OCI-LY7 (cell line): ENCODE data around the gene TGM2. TPM values are rescaled to one million over a fixed set of nuclear protein-coding genes. Genes with fewer than 3 reads are reported as not detected.

ENCODE experiments used
- BruUV-seq: library from RNA; stranded (reverse); fragments of 400-500 nt; replicated peaks from 2 replicates; lab custom pipeline; 2021; lab: Mats Ljungman, UMichigan
- CTCF ChIA-PET: fragments of 300-600 bp; sonication (Branson Sonifier 250); formaldehyde crosslinking; loops from one replicate; lab custom pipeline; 2022; ENCODE audit warnings: antibody characterized with exemption; ENCODE audit not compliant: unreplicated experiment; lab: Charles Lee
- POLR2A ChIA-PET: fragments of 300-600 bp; sonication (Branson Sonifier 250); formaldehyde crosslinking; loops from one replicate; lab custom pipeline; 2022; ENCODE audit warnings: antibody characterized with exemption; lab: Charles Lee
- DNase-seq: peaks from one replicate; pipeline ENCODE4 v3.0.0-alpha.2; 2015; ENCODE audit warnings: low spot score
- H2AFZ ChIP-seq: fragments of 200-600 bp; sonication (generic), shearing (Covaris generic); 2 replicates; pipeline ENCODE4 v1.6.1; 2014; ENCODE audit warnings: mild to moderate bottlenecking, antibody characterized with exemption, low read length, moderate library complexity
- H3K27ac ChIP-seq: fragments of 200-600 bp; sonication (generic); 2 replicates; pipeline ENCODE4 v1.5.1; 2014; ENCODE audit warnings: mixed run types, low read depth, mild to moderate bottlenecking, moderate library complexity, low read length, inconsistent platforms; ENCODE audit not compliant: poor library complexity, severe bottlenecking
- H3K36me3 ChIP-seq: fragments of 200-600 bp; sonication (generic); 2 replicates; pipeline ENCODE4 v1.6.1; 2014; ENCODE audit warnings: mild to moderate bottlenecking, antibody characterized with exemption, low read length, moderate library complexity, mixed read lengths; ENCODE audit not compliant: insufficient read depth
- H3K4me1 ChIP-seq: fragments of 200-600 bp; sonication (generic); 2 replicates; pipeline ENCODE4 v1.5.1; 2014; ENCODE audit warnings: mild to moderate bottlenecking, low read length; ENCODE audit not compliant: insufficient read depth, poor library complexity, severe bottlenecking
- H3K4me2 ChIP-seq: fragments of 200-600 bp; sonication (generic); 2 replicates; pipeline ENCODE4 v1.6.1; 2014; ENCODE audit warnings: mild to moderate bottlenecking, low read length
- H3K4me3 ChIP-seq: fragments of 200-600 bp; sonication (generic); 2 replicates; pipeline ENCODE4 v1.5.1; 2014; ENCODE audit warnings: mild to moderate bottlenecking, low read depth, low read length; ENCODE audit not compliant: poor library complexity, severe bottlenecking
- H3K79me2 ChIP-seq: fragments of 200-600 bp; sonication (generic); 2 replicates; pipeline ENCODE4 v1.6.1; 2016; ENCODE audit warnings: low read depth, mild to moderate bottlenecking, low read length, moderate library complexity, mixed read lengths; ENCODE audit not compliant: insufficient read depth
- H3K9me2 ChIP-seq: fragments of 200-600 bp; sonication (generic); 2 replicates; pipeline ENCODE4 v1.6.1; 2016; ENCODE audit warnings: mild to moderate bottlenecking, low read length, mixed read lengths; ENCODE audit not compliant: insufficient read depth
- H3K9me3 ChIP-seq: fragments of 200-600 bp; sonication (generic); 2 replicates; pipeline ENCODE4 v1.6.1; 2014; ENCODE audit warnings: mild to moderate bottlenecking, mixed run types, low read length, mixed read lengths
- H4K20me1 ChIP-seq: fragments of 200-600 bp; sonication (generic); 2 replicates; pipeline ENCODE4 v1.6.1; 2014; ENCODE audit warnings: mild to moderate bottlenecking, antibody characterized with exemption, low read length, moderate library complexity, mixed read lengths; ENCODE audit not compliant: insufficient read depth
- CTCF ChIP-seq: fragments of 200-600 bp; sonication (generic); conservative IDR thresholded peaks from 2 replicates; pipeline ENCODE4 v1.5.1; 2014; ENCODE audit warnings: mild to moderate bottlenecking, antibody characterized with exemption, low read length, moderate library complexity, mixed read lengths
- EZH2phosphoT487 ChIP-seq: fragments of 200-600 bp; sonication (generic); IDR thresholded peaks from 2 replicates; pipeline ENCODE4 v1.6.1; 2018; ENCODE audit warnings: low read depth, borderline replicate concordance, mild to moderate bottlenecking, mixed run types, antibody characterized with exemption, low read length, moderate library complexity, mixed read lengths
- intact Hi-C: fragments of 100-400 bp; cut with micrococcal nuclease; formaldehyde crosslinking; loops from one replicate; pipeline ENCODE4 v1.10.0; 2022; ENCODE audit not compliant: unreplicated experiment
- total RNA-seq, 2 experiments: library from RNA; depleted of rRNA in 1 of 2; stranded (reverse); fragments of >200 nt in 1 of 2; shearing (Covaris generic) in 1 of 2; gene quantifications; 2 replicates each; pipeline ENCODE4 v1.2.3, GENCODE V29; 2014 to 2022

Gene TGM2
- total RNA-seq, 2 experiments from 2014 or later, result not detected

GRCh38 chr20:38203337-38203980 lies 38.4 kb upstream of the TGM2 start:
- ChIA-PET CTCF (no interaction called here), POLR2A (no interaction called here)
- Histone ChIP-seq H4K20me1 (no peaks in the 10 kb centered on the region), H3K4me3 (no peak overlapping the region), H3K79me2 (no peaks in the 10 kb centered on the region), H3K4me1 (no peaks in the 10 kb centered on the region), H3K9me2 (no peaks in the 10 kb centered on the region; the same call in 1 of the 2 replicates), H3K27ac (no peak overlapping the region), H3K4me2 (no peak overlapping the region), H3K36me3 (no peaks in the 10 kb centered on the region), H2AFZ (no peak overlapping the region), H3K9me3 (no peaks in the 10 kb centered on the region)
- TF ChIP-seq EZH2phosphoT487, result no peak
- no peak for TF ChIP-seq CTCF
- intact Hi-C loops, result no loop called here
- no peak for DNase-seq
- BruUV-seq, result no TSS peak

GRCh38 chr20:38202982-38203293 lies 37.9 kb upstream of the TGM2 start:
- intact Hi-C loops, result no loop called here
- POLR2A ChIA-PET, result no interaction called here
- H3K4me2 ChIP-seq, result no peak overlapping the region

More at GRCh38 chr20:38202982-38203293, 37.9 kb upstream of the TGM2 start:
- Histone ChIP-seq H3K27ac (no peak overlapping the region), H3K9me2 (no peaks in the 10 kb centered on the region; the same call in 1 of the 2 replicates), H3K36me3 (no peaks in the 10 kb centered on the region), H3K79me2 (no peaks in the 10 kb centered on the region), H3K9me3 (no peaks in the 10 kb centered on the region), H2AFZ (no peak overlapping the region), H4K20me1 (no peaks in the 10 kb centered on the region), H3K4me1 (no peaks in the 10 kb centered on the region), H3K4me3 (no peak overlapping the region)
- no TSS peak for BruUV-seq
- TF ChIP-seq CTCF, result no peak
- no peak for TF ChIP-seq EZH2phosphoT487
- DNase-seq, result no peak
- CTCF ChIA-PET, result no interaction called here
